AG10803 (cell line): ENCODE results near the gene SPATA16.

Experiments
- DNase-seq: peaks from one replicate; pipeline ENCODE4 v3.0.0; 2010; ENCODE audit warnings: low read depth
- H3K4me3 ChIP-seq: 2 replicates; pipeline ENCODE4 v1.5.1; 2011; ENCODE audit warnings: mild to moderate bottlenecking, low read length, control low read depth
- CTCF ChIP-seq: conservative IDR thresholded peaks from 2 replicates; pipeline ENCODE4 v1.5.1; 2011; ENCODE audit warnings: mild to moderate bottlenecking, low read length, control low read depth, inconsistent platforms

SPATA16 gene

GRCh38 chr3:173019378-173019777, 121.7 kb downstream of the SPATA16 start:
- no peak for TF ChIP-seq CTCF
- H3K4me3 ChIP-seq = no peak overlapping the region
- DNase-seq = no peak

- TF ChIP-seq CTCF = no peak
- no peak overlapping the region for H3K4me3 ChIP-seq
- no peak for DNase-seq
Measured at GRCh38 chr3:173018758-173019157, 122.3 kb downstream of the SPATA16 start.

GRCh38 chr3:173013219-173013832, 127.7 kb downstream of the SPATA16 start:
- no peak for TF ChIP-seq CTCF
- no peak for DNase-seq
- no peak overlapping the region for H3K4me3 ChIP-seq

- no peak for DNase-seq
- TF ChIP-seq CTCF = no peak
- H3K4me3 ChIP-seq = no peak overlapping the region
Measured at GRCh38 chr3:173009410-173009809, 131.6 kb downstream of the SPATA16 start.

GRCh38 chr3:173008978-173009377, 132.1 kb downstream of the SPATA16 start:
- TF ChIP-seq CTCF = no peak
- H3K4me3 ChIP-seq = no peak overlapping the region
- DNase-seq = no peak

GRCh38 chr3:173007079-173007723, 133.8 kb downstream of the SPATA16 start:
- DNase-seq = no peak
- no peak for TF ChIP-seq CTCF
- H3K4me3 ChIP-seq = no peak overlapping the region

GRCh38 chr3:173006006-173006405, 135.0 kb downstream of the SPATA16 start:
- no peak for TF ChIP-seq CTCF
- no peak overlapping the region for H3K4me3 ChIP-seq
- no peak for DNase-seq
